ENCODE data around the gene TRPM3.

GRCh38 chr9:70852711-70853240 is 268.6 kb downstream of the TRPM3 start:
- TF ChIP-seq, protein P1, sequence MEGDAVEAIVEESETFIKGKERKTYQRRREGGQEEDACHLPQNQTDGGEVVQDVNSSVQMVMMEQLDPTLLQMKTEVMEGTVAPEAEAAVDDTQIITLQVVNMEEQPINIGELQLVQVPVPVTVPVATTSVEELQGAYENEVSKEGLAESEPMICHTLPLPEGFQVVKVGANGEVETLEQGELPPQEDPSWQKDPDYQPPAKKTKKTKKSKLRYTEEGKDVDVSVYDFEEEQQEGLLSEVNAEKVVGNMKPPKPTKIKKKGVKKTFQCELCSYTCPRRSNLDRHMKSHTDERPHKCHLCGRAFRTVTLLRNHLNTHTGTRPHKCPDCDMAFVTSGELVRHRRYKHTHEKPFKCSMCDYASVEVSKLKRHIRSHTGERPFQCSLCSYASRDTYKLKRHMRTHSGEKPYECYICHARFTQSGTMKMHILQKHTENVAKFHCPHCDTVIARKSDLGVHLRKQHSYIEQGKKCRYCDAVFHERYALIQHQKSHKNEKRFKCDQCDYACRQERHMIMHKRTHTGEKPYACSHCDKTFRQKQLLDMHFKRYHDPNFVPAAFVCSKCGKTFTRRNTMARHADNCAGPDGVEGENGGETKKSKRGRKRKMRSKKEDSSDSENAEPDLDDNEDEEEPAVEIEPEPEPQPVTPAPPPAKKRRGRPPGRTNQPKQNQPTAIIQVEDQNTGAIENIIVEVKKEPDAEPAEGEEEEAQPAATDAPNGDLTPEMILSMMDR (conservative IDR thresholded peaks at IDR 0.05), result no peak
- TF ChIP-seq EZH2 (IDR thresholded peaks at IDR 0.05; ENCODE audit: low read depth), result no peak
